BE2C (cell line): ENCODE data around the gene RPH3AL.
"Not testable (repeated sequence)": the region's sequence is repeated elsewhere in the genome, so short reads cannot be mapped to it uniquely, and the experiment has no call there.

ENCODE experiments used
- DNase-seq: peaks from one replicate; pipeline ENCODE4 v3.0.0-alpha.2; 2020
- H3K27me3 ChIP-seq: fragments of 250-450 bp; sonication (Bioruptor Pico); 2 replicates; pipeline ENCODE4 v1.5.1; 2020; ENCODE audit warnings: mild to moderate bottlenecking
- H3K36me3 ChIP-seq: fragments of 250-450 bp; sonication (Bioruptor Pico); 2 replicates; pipeline ENCODE4 v1.5.1; 2020; ENCODE audit warnings: mild to moderate bottlenecking
- H3K4me1 ChIP-seq: fragments of 250-450 bp; sonication (Bioruptor Pico); 2 replicates; pipeline ENCODE4 v1.5.1; 2020
- H3K4me3 ChIP-seq: 2 replicates; pipeline ENCODE4 v1.5.1; 2011; ENCODE audit warnings: low read depth, low read length
- H3K9me3 ChIP-seq: fragments of 250-450 bp; sonication (Bioruptor Pico); 2 replicates; pipeline ENCODE4 v1.5.1; 2020
- CTCF ChIP-seq: IDR thresholded peaks from 2 replicates; pipeline ENCODE4 v1.5.1; 2012; ENCODE audit warnings: mild to moderate bottlenecking, low read depth, low read length

Gene RPH3AL

GRCh38 chr17:278676-279059 is 73.9 kb downstream of the RPH3AL start:
- no peaks in the 10 kb centered on the region for H3K4me1 ChIP-seq
- H3K27me3 ChIP-seq = no peaks in the 10 kb centered on the region
- DNase-seq = no peak
- H3K4me3 ChIP-seq = no peak overlapping the region
- H3K9me3 ChIP-seq = no peaks in the 10 kb centered on the region
- TF ChIP-seq CTCF = no peak
- no peaks in the 10 kb centered on the region for H3K36me3 ChIP-seq

- H3K27me3 ChIP-seq = no peaks in the 10 kb centered on the region
- TF ChIP-seq CTCF = no peak
- H3K9me3 ChIP-seq = no peaks in the 10 kb centered on the region
- H3K4me3 ChIP-seq = no peak overlapping the region
- no peaks in the 10 kb centered on the region for H3K36me3 ChIP-seq
- DNase-seq = no peak
- H3K4me1 ChIP-seq = no peaks in the 10 kb centered on the region
These were observed 74.4 kb downstream of the RPH3AL start for GRCh38 chr17:278055-278675.

GRCh38 chr17:274902-275301 is 77.7 kb downstream of the RPH3AL start:
- H3K27me3 ChIP-seq = no peaks in the 10 kb centered on the region
- no peaks in the 10 kb centered on the region for H3K36me3 ChIP-seq
- no peak overlapping the region for H3K4me3 ChIP-seq
- no peak for TF ChIP-seq CTCF
- H3K4me1 ChIP-seq = no peaks in the 10 kb centered on the region
- no peak for DNase-seq
- H3K9me3 ChIP-seq = no peaks in the 10 kb centered on the region

- no peak overlapping the region for H3K4me3 ChIP-seq
- no peaks in the 10 kb centered on the region for H3K9me3 ChIP-seq
- H3K27me3 ChIP-seq = no peaks in the 10 kb centered on the region
- H3K36me3 ChIP-seq = no peaks in the 10 kb centered on the region
- DNase-seq = no peak
- no peaks in the 10 kb centered on the region for H3K4me1 ChIP-seq
- TF ChIP-seq CTCF = no peak
These were observed 78.4 kb downstream of the RPH3AL start for GRCh38 chr17:273981-274832.

- H3K9me3 ChIP-seq, H3K27me3 ChIP-seq, H3K4me3 ChIP-seq, H3K4me1 ChIP-seq, H3K36me3 ChIP-seq, DNase-seq: not testable (repeated sequence)
These were observed 79.8 kb downstream of the RPH3AL start for GRCh38 chr17:272856-273255.

- not testable (repeated sequence) for DNase-seq, H3K27me3 ChIP-seq, H3K9me3 ChIP-seq, H3K4me3 ChIP-seq, H3K36me3 ChIP-seq, H3K4me1 ChIP-seq
These were observed 80.5 kb downstream of the RPH3AL start for GRCh38 chr17:271928-272623.
